HepG2 (cell line): Measurements from ENCODE around the gene MSANTD1. TPM values are rescaled to one million over a fixed set of nuclear protein-coding genes. Genes with fewer than 3 reads are reported as not detected.
A peak's percentile ranks its signal among the peaks of the same experiment; 100 is the strongest.

ENCODE experiments used
- ATAC-seq: fragments of 200-7000 bp; cut with Tn5 transposase; 3 replicates; pipeline ENCODE4 v1.9.1; 2020; ENCODE audit warnings: mild to moderate bottlenecking, moderate library complexity
- BruUV-seq: library from RNA; stranded (reverse); fragments of 400-500 nt; replicated peaks from 2 replicates; lab custom pipeline; 2021; lab: Mats Ljungman, UMichigan
- CTCF ChIA-PET: fragments of 300-600 bp; formaldehyde crosslinking; extraction: SDS; loops from one replicate; lab custom pipeline; 2021; ENCODE audit warnings: low total read pairs, inconsistent platforms, low intra/inter-chr PET ratio; lab: Yijun Ruan, JAX
- POLR2A ChIA-PET: fragments of 350-600 bp; sonication (Branson Sonifier 250); formaldehyde crosslinking; loops from one replicate; lab custom pipeline; 2020; ENCODE audit warnings: antibody characterized with exemption, inconsistent platforms; lab: Yijun Ruan, JAX
- DNase-seq: peaks from one replicate; pipeline ENCODE4 v3.0.0-alpha.2; 2015; ENCODE audit warnings: low spot score
- FAIRE-seq: peaks from 3 replicates; lab custom pipeline; 2011; peaks lifted over from hg19 to GRCh38; lab: Jason Lieb, UNC
- H2AFZ ChIP-seq: one replicate; pipeline ENCODE4 v1.6.1; 2011; ENCODE audit warnings: low read length, inconsistent platforms
- H3K27ac ChIP-seq: fragments of 300-600 bp; 3 replicates; pipeline ENCODE4 v1.8.0; 2011; ENCODE audit warnings: mixed run types, mild to moderate bottlenecking, mixed read lengths, low read length, inconsistent platforms; ENCODE audit not compliant: insufficient read depth; ENCODE audit errors: extremely low read length
- H3K27me3 ChIP-seq, 2 experiments: fragments of 200-600 bp in 1 of 2; 2 replicates in 1 of 2; 3 replicates in 1 of 2; pipeline versions ENCODE4 v1.6.0 to v1.8.0; 2011; ENCODE audit warnings: low read length in 2 of 2, mild to moderate bottlenecking in 2 of 2, moderate library complexity in 2 of 2, inconsistent platforms in 1 of 2; ENCODE audit not compliant: insufficient read depth in 2 of 2, control insufficient read depth in 1 of 2
- H3K36me3 ChIP-seq, 2 experiments: fragments of 200-600 bp in 1 of 2; replicated peaks in 1 of 2; 2 replicates in 1 of 2; 3 replicates in 1 of 2; pipeline versions ENCODE4 v1.5.1 to v1.8.0; 2011; ENCODE audit warnings: low read length in 2 of 2, inconsistent platforms in 1 of 2; ENCODE audit not compliant: insufficient read depth in 2 of 2, control insufficient read depth in 1 of 2
- H3K4me1 ChIP-seq: 2 replicates; pipeline ENCODE4 v1.5.1; 2012; ENCODE audit warnings: low read length, inconsistent platforms; ENCODE audit not compliant: insufficient read depth
- H3K4me2 ChIP-seq: 2 replicates; pipeline ENCODE4 v1.6.0; 2011; ENCODE audit warnings: low read depth, low read length, inconsistent platforms
- H3K4me3 ChIP-seq, 3 experiments: fragments of 200-600 bp in 1 of 3; sonication (generic), shearing (Covaris generic) in 1 of 3; replicated peaks in 1 of 3; 2 replicates each; pipeline ENCODE4 v1.5.1; 2011 to 2016; ENCODE audit warnings: low read length in 3 of 3, inconsistent platforms in 2 of 3, low read depth in 2 of 3, mild to moderate bottlenecking in 2 of 3, control low read depth in 1 of 3, mixed read lengths in 1 of 3; ENCODE audit not compliant: insufficient read depth in 1 of 3
- H3K79me2 ChIP-seq: one replicate; pipeline ENCODE4 v1.6.1; 2011; ENCODE audit warnings: low read length, inconsistent platforms; ENCODE audit not compliant: insufficient read depth
- H3K9ac ChIP-seq: 2 replicates; pipeline ENCODE4 v1.6.0; 2011; ENCODE audit warnings: mild to moderate bottlenecking, low read depth, low read length, inconsistent platforms; ENCODE audit not compliant: insufficient read depth
- H3K9me3 ChIP-seq: 2 replicates; pipeline ENCODE4 v1.5.1; 2012; ENCODE audit warnings: mild to moderate bottlenecking, low read length
- H4K20me1 ChIP-seq: 2 replicates; pipeline ENCODE4 v1.6.0; 2011; ENCODE audit warnings: inconsistent platforms, mild to moderate bottlenecking, low read length, moderate library complexity; ENCODE audit not compliant: insufficient read depth
- HNRNPH1 ChIP-seq: fragments of 200-400 bp; formaldehyde crosslinking; optimal IDR thresholded peaks from 2 replicates; pipeline ENCODE3; 2017; ENCODE audit warnings: mild to moderate bottlenecking, low read depth, low read length
- MYC ChIP-seq: sonication (generic); formaldehyde crosslinking; IDR thresholded peaks from 2 replicates; pipeline ENCODE4 v1.9.0; 2021; ENCODE audit warnings: missing genetic modification reagents, borderline replicate concordance
- WGBS: methylation state at CpG from one replicate; pipeline ENCODE4 v1.1.6; 2017; ENCODE audit warnings: low lambda C conversion rate; 5-methylcytosine and 5-hydroxymethylcytosine counted together
- in situ Hi-C: cut with HindIII; loops from 2 replicates; pipeline ENCODE4 v1.10.0; 2017; ENCODE audit warnings: low pct_unique_long_range_greater_than_20kb; ENCODE audit not compliant: extremely low pct_ligation_motif_present
- intact Hi-C: fragments of 100-400 bp; cut with micrococcal nuclease; formaldehyde crosslinking; loops from one replicate; pipeline ENCODE4 v1.10.0; 2022; ENCODE audit not compliant: unreplicated experiment
- polyA plus RNA-seq, 8 experiments: library from polyadenylated mRNA; depleted of rRNA in 3 of 8; stranded (reverse) in 7 of 8; unstranded in 1 of 8; fragments of >200 nt; fragmentation: Illumina TruSeq in 4 of 8; extraction: Trizol in 4 of 8; gene quantifications; 2 replicates each; pipeline versions ENCODE4 v1.2.1 to v1.2.3, GENCODE V29; 2011 to 2016; ENCODE audit warnings: low read depth in 4 of 8, missing spikeins in 1 of 8, mixed read lengths in 1 of 8; ENCODE audit not compliant: insufficient read depth in 1 of 8
- total RNA-seq, 5 experiments: library from RNA; depleted of rRNA; stranded (reverse); fragments of >200 nt; fragmentation: Illumina TruSeq; extraction: Trizol; gene quantifications; 2 replicates each; pipeline ENCODE4 v1.2.3, GENCODE V29; 2016; ENCODE audit warnings: low read depth in 1 of 5
- TF ChIP-seq, protein P1 (sequence below): sonication (generic); formaldehyde crosslinking; IDR thresholded peaks from 2 replicates; pipeline ENCODE4 v1.5.1; 2020; ENCODE audit warnings: mild to moderate bottlenecking, missing genetic modification reagents, moderate library complexity
- TF ChIP-seq, protein P2 (sequence below): IDR thresholded peaks from 2 replicates; pipeline ENCODE4 v1.6.1; 2012; ENCODE audit warnings: inconsistent platforms

The MSANTD1 gene
- total and polyA plus RNA-seq, 2 of the 13 experiments (the other 11 are each of a cell fraction or from before 2014, with no cell fraction given) = 0.22 to 0.40 TPM

DNA sequence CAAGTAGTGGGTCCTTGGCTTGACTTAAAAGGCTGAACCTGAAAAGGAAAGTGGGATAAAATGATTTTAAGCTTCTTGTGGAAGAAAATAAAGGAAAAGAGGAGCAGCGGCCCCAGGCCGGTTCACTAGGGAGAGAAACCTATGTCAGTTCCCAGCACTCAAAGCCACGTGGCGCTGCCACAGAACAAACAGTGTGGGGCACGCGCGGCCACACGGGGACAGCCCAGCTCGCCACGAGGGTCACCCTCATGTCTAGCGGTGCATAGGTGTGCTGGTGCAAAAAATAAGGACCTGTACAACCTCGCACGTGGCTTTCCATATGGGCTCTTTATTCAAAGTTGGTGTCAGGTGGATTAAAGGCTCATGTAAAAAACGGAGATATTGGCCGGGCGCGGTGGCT lies 17.1 kb downstream of the MSANTD1 start:
- BruUV-seq = no TSS peak
- no peaks in the 10 kb centered on the region for H3K36me3 ChIP-seq

More for the DNA sequence above, 17.1 kb downstream of the MSANTD1 start:
- peaks cover 37% of the 10 kb centered on the region for H3K4me1 ChIP-seq
- POLR2A ChIA-PET = no interaction called here
- no peak overlapping the region for H3K9ac ChIP-seq
- H3K79me2 ChIP-seq = no peaks in the 10 kb centered on the region
- peaks cover 3 to 66% of the 10 kb centered on the region in 2 experiments for H3K27me3 ChIP-seq
- H4K20me1 ChIP-seq = no peaks in the 10 kb centered on the region
- H2AFZ ChIP-seq = no peak overlapping the region
- ATAC-seq (no peak), FAIRE-seq (no peak), DNase-seq (no peak)
- WGBS = 38% methylated on average over 17 of the region's 17 CpGs
- no peaks in the 10 kb centered on the region for H3K9me3 ChIP-seq
- H3K4me2 ChIP-seq = no peak overlapping the region
- no peak overlapping the region for H3K27ac ChIP-seq
- TF ChIP-seq HNRNPH1 (no peak), MYC (CRISPR knock-in tag) (0 out of 2 replicates have a peak, but pooled peaks have one; percentile 24)
- TF ChIP-seq, protein P1, sequence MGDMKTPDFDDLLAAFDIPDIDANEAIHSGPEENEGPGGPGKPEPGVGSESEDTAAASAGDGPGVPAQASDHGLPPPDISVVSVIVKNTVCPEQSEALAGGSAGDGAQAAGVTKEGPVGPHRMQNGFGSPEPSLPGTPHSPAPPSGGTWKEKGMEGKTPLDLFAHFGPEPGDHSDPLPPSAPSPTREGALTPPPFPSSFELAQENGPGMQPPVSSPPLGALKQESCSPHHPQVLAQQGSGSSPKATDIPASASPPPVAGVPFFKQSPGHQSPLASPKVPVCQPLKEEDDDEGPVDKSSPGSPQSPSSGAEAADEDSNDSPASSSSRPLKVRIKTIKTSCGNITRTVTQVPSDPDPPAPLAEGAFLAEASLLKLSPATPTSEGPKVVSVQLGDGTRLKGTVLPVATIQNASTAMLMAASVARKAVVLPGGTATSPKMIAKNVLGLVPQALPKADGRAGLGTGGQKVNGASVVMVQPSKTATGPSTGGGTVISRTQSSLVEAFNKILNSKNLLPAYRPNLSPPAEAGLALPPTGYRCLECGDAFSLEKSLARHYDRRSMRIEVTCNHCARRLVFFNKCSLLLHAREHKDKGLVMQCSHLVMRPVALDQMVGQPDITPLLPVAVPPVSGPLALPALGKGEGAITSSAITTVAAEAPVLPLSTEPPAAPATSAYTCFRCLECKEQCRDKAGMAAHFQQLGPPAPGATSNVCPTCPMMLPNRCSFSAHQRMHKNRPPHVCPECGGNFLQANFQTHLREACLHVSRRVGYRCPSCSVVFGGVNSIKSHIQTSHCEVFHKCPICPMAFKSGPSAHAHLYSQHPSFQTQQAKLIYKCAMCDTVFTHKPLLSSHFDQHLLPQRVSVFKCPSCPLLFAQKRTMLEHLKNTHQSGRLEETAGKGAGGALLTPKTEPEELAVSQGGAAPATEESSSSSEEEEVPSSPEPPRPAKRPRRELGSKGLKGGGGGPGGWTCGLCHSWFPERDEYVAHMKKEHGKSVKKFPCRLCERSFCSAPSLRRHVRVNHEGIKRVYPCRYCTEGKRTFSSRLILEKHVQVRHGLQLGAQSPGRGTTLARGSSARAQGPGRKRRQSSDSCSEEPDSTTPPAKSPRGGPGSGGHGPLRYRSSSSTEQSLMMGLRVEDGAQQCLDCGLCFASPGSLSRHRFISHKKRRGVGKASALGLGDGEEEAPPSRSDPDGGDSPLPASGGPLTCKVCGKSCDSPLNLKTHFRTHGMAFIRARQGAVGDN (CRISPR knock-in tag) = peak; percentile 40
- TF ChIP-seq, protein P2, sequence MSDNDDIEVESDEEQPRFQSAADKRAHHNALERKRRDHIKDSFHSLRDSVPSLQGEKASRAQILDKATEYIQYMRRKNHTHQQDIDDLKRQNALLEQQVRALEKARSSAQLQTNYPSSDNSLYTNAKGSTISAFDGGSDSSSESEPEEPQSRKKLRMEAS = peak; percentile 37; the same call in 1 of the 2 replicates
- intact Hi-C loops = loop anchor here (10.0 kb wide), 1 partner anchor 61 kb away; no protein-coding TSS in a partner anchor
- CTCF ChIA-PET = no interaction called here
- H3K4me3 ChIP-seq = no peak overlapping the region
- in situ Hi-C loops = no loop called here
